Measurements from ENCODE around the gene RHBG. TPM values are rescaled to one million over a fixed set of nuclear protein-coding genes. Genes with fewer than 3 reads are reported as not detected.

Gene RHBG
- total and polyA plus RNA-seq, 2 donors (not counting 3 experiments of a cell fraction or from before 2014, with no cell fraction given), result not detected

DNA sequence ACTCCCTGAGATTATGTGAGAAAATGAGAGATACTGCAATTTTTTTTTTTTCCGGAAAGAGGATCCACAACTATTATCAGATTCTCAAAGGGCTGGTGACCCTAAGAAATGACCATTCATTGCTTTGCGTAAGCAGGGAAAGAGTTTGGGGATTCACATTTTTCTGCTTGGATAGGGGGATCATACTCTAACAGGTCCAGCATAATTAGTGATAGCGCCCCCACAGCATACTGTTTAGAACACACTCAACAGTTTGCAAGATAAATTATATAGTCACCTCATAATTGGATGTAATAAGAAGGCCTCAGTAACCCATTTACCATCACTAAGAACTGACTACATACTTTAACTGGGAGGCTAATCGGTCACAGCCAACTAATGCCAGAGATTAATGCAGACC, 32.8 kb upstream of the RHBG start:
- Histone ChIP-seq H3K27ac (ENCODE audit: insufficient read depth, low read depth, low read length) (no peak overlapping the region), H2AFZ (ENCODE audit: low read depth, low read length) (no peak overlapping the region), H4K20me1 (replicated peaks; ENCODE audit: control insufficient read depth, extremely low read depth, insufficient read depth, low read length) (no peaks in the 10 kb centered on the region), H3K36me3 (ENCODE audit: control insufficient read depth in 2 of 2, extremely low read depth in 1 of 2, insufficient read depth in 2 of 2, low read length in 2 of 2) (peaks cover 14 to 16% of the 10 kb centered on the region in 2 experiments), H3K79me2 (ENCODE audit: control insufficient read depth, insufficient read depth, low read length) (peaks cover 46% of the 10 kb centered on the region), H3K4me2 (ENCODE audit: insufficient read depth, low read length) (peak overlapping the region; percentile 83), H3K27me3 (ENCODE audit: control insufficient read depth in 2 of 2, insufficient read depth in 2 of 2, low read length in 2 of 2) (no peaks in the 10 kb centered on the region), H3K9ac (replicated peaks; ENCODE audit: extremely low read depth, insufficient read depth, low read length) (no peak overlapping the region), H3K4me3 (replicated peaks in 1 of 3; ENCODE audit: insufficient read depth in 1 of 3, low read depth in 1 of 3, low read length in 3 of 3) (peak overlapping the region in 2 of 3 experiments; percentile 57 to 92), H3K4me1 (ENCODE audit: control insufficient read depth, extremely low read depth, insufficient read depth, low read length) (peaks cover 15% of the 10 kb centered on the region), H3K9me1 (replicated peaks; ENCODE audit: control insufficient read depth, extremely low read depth, insufficient read depth, low read length) (no peaks in the 10 kb centered on the region), H3K9me3 (replicated peaks; ENCODE audit: control insufficient read depth, insufficient read depth, low read length) (no peaks in the 10 kb centered on the region)
- dilution Hi-C loops (cut with MboI; ENCODE audit: extremely low pct_ligation_motif_present, low sequenced_read_pairs) (no loop called here), intact Hi-C loops (cut with micrococcal nuclease) (loop anchor here (10.0 kb wide), 1 partner anchor 251 kb away; the partner anchor contains the start of gene MEX3A)
- POLR2A ChIA-PET, result no interaction called here
- TF ChIP-seq MAX (IDR thresholded peaks at IDR 0.05; ENCODE audit: insufficient read depth, insufficient read length), result no peak
- TF ChIP-seq, protein P1, sequence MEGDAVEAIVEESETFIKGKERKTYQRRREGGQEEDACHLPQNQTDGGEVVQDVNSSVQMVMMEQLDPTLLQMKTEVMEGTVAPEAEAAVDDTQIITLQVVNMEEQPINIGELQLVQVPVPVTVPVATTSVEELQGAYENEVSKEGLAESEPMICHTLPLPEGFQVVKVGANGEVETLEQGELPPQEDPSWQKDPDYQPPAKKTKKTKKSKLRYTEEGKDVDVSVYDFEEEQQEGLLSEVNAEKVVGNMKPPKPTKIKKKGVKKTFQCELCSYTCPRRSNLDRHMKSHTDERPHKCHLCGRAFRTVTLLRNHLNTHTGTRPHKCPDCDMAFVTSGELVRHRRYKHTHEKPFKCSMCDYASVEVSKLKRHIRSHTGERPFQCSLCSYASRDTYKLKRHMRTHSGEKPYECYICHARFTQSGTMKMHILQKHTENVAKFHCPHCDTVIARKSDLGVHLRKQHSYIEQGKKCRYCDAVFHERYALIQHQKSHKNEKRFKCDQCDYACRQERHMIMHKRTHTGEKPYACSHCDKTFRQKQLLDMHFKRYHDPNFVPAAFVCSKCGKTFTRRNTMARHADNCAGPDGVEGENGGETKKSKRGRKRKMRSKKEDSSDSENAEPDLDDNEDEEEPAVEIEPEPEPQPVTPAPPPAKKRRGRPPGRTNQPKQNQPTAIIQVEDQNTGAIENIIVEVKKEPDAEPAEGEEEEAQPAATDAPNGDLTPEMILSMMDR (IDR thresholded peaks at IDR 0.05; ENCODE audit: extremely low read depth in 1 of 2, insufficient read depth in 1 of 2, low read depth in 1 of 2, low read length in 2 of 2), result peak; percentile 6 to 23
- CTCF ChIA-PET, result interaction anchor here (0.6 to 2.8 kb wide), 5 partner anchors 14 to 29 kb away, joined by 3 to 9 read pairs (median 3); no protein-coding TSS in a partner anchor
- no TSS peak for BruUV-seq (replicated peaks)
- FAIRE-seq (peak; percentile 49), DNase-seq (ENCODE audit: low read depth, low spot score) (peak; percentile 30)

GRCh38 chr1:156337052-156337887, 31.7 kb upstream of the RHBG start:
- peak; percentile 33 for FAIRE-seq
- peak overlapping the region; percentile 83 for H3K4me2 ChIP-seq (ENCODE audit: insufficient read depth, low read length)
- H4K20me1 ChIP-seq (replicated peaks; ENCODE audit: control insufficient read depth, extremely low read depth, insufficient read depth, low read length), result no peaks in the 10 kb centered on the region
- intact Hi-C loops (cut with micrococcal nuclease), result loop anchor here (10.0 kb wide), 1 partner anchor 252 kb away; the partner anchor contains the start of gene MEX3A
- no peaks in the 10 kb centered on the region for H3K9me3 ChIP-seq (replicated peaks; ENCODE audit: control insufficient read depth, insufficient read depth, low read length)
- ChIA-PET CTCF (interaction anchor here (0.6 to 2.8 kb wide), 9 partner anchors 15 to 112 kb away, joined by 3 to 11 read pairs (median 3); no protein-coding TSS in a partner anchor), POLR2A (no interaction called here)
- H2AFZ ChIP-seq (ENCODE audit: low read depth, low read length), result peak overlapping the region; percentile 12
- H3K27me3 ChIP-seq (ENCODE audit: control insufficient read depth in 2 of 2, insufficient read depth in 2 of 2, low read length in 2 of 2), result no peaks in the 10 kb centered on the region
- peaks cover 13 to 14% of the 10 kb centered on the region in 2 experiments for H3K36me3 ChIP-seq (ENCODE audit: control insufficient read depth in 2 of 2, extremely low read depth in 1 of 2, insufficient read depth in 2 of 2, low read length in 2 of 2)
- DNase-seq (ENCODE audit: low read depth, low spot score), result no peak
- H3K27ac ChIP-seq (ENCODE audit: insufficient read depth, low read depth, low read length), result peak overlapping the region; percentile 9
- peaks cover 44% of the 10 kb centered on the region for H3K79me2 ChIP-seq (ENCODE audit: control insufficient read depth, insufficient read depth, low read length)
- dilution Hi-C loops (cut with MboI; ENCODE audit: extremely low pct_ligation_motif_present, low sequenced_read_pairs), result no loop called here
- H3K9ac ChIP-seq (replicated peaks; ENCODE audit: extremely low read depth, insufficient read depth, low read length), result peak overlapping the region; percentile 73
- H3K4me1 ChIP-seq (ENCODE audit: control insufficient read depth, extremely low read depth, insufficient read depth, low read length), result peaks cover 15% of the 10 kb centered on the region
- BruUV-seq (replicated peaks), result no TSS peak
- H3K9me1 ChIP-seq (replicated peaks; ENCODE audit: control insufficient read depth, extremely low read depth, insufficient read depth, low read length), result no peaks in the 10 kb centered on the region
- TF ChIP-seq GATA2 (IDR thresholded peaks at IDR 0.05; ENCODE audit: insufficient read depth, insufficient read length, low read depth, low read length) (no peak), EZH2 (IDR thresholded peaks at IDR 0.05; ENCODE audit: borderline replicate concordance, low read depth, low read length, severe bottlenecking) (no peak), JUN (IDR thresholded peaks at IDR 0.05; ENCODE audit: borderline replicate concordance, insufficient read depth, insufficient read length, low read depth) (no peak), MYC (IDR thresholded peaks at IDR 0.05; ENCODE audit: low read depth, low read length) (no peak), FOS (IDR thresholded peaks at IDR 0.05; ENCODE audit: borderline replicate concordance, insufficient read depth, low read length) (no peak), POLR2AphosphoS5 (IDR thresholded peaks at IDR 0.05; ENCODE audit: insufficient read depth, low read depth, low read length) (no peak), POLR2A (IDR thresholded peaks at IDR 0.05; ENCODE audit: low read depth, low read length) (no peak), MAX (IDR thresholded peaks at IDR 0.05; ENCODE audit: insufficient read depth, insufficient read length) (no peak)
- TF ChIP-seq, protein P1 (IDR thresholded peaks at IDR 0.05; ENCODE audit: extremely low read depth in 1 of 2, insufficient read depth in 1 of 2, low read depth in 1 of 2, low read length in 2 of 2), result no peak
- H3K4me3 ChIP-seq (replicated peaks in 1 of 3; ENCODE audit: insufficient read depth in 1 of 3, low read depth in 1 of 3, low read length in 3 of 3), result peak overlapping the region; percentile 57 to 92 (median 57)

All from endothelial cell of umbilical vein (primary cell).